ENCODE results near the gene STX3. TPM values are rescaled to one million over a fixed set of nuclear protein-coding genes. Genes with fewer than 3 reads are reported as not detected.

STX3 gene
- polyA plus RNA-seq, 1 donor from 2014 or later: 21.3 TPM

DNA sequence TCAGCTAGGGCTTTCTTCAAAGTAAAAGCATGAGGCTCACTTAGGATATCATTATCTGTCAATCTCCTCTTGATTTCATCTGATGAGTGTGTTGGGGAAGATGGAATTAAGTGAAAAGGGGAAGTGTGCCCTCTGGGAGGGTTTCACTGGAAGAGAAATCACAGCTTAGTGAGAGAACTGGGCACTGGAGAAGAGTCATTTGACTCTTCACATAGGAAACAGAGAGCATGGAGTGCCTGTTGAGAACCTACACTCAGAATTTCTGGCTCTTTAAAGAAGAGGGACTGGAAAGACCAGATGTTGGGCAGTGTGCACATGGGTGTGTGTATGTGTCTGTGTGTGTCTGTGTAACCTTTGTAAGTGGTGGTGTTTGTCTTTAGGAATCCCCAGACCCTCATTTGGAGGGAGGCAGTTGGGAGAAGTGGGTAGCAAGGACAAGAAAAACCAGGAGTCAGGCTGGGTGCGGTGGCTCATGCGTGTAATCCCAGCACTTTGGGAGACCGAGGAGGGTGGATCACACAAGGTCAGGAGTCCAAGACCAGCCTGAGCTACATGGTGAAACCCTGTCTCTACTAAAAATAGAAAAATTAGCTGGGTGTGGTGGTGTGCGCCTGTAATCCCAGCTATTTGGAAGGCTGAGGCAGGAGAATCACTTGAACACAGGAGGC, 10.0 kb downstream of the STX3 start:
- no peak overlapping the region for H3K4me2 ChIP-seq (ENCODE audit: low read length)
- H3K9me2 ChIP-seq (ENCODE audit: insufficient read depth, low read length): no peaks in the 10 kb centered on the region
- no peaks in the 10 kb centered on the region for H3F3A ChIP-seq (ENCODE audit: insufficient read depth, low read length, poor library complexity, severe bottlenecking)
- H3K9me3 ChIP-seq (ENCODE audit: low read length): no peaks in the 10 kb centered on the region
- no peaks in the 10 kb centered on the region for H3K36me3 ChIP-seq (ENCODE audit: insufficient read depth, low read length)
- H3K4me3 ChIP-seq (ENCODE audit: low read length): no peak overlapping the region
- H3K27ac ChIP-seq (ENCODE audit: low read length): no peak overlapping the region
- H4K20me1 ChIP-seq (ENCODE audit: insufficient read depth): no peaks in the 10 kb centered on the region
- H3K79me2 ChIP-seq (replicated peaks; ENCODE audit: insufficient read depth, low read length): no peaks in the 10 kb centered on the region
- no peak overlapping the region for H2AFZ ChIP-seq (ENCODE audit: low read depth, low read length)
- no peaks in the 10 kb centered on the region for H3K27me3 ChIP-seq (ENCODE audit: insufficient read depth, low read depth, low read length)
- TF ChIP-seq MXI1 (conservative IDR thresholded peaks at IDR 0.05; ENCODE audit: poor library complexity, severe bottlenecking) (no peak), RAD21 (conservative IDR thresholded peaks at IDR 0.05) (no peak), EZH2 (IDR thresholded peaks at IDR 0.05; ENCODE audit: borderline replicate concordance, insufficient read depth, low read length, poor library complexity, severe bottlenecking) (no peak), POLR2AphosphoS5 (IDR thresholded peaks at IDR 0.05) (no peak)
- TF ChIP-seq, protein P1, sequence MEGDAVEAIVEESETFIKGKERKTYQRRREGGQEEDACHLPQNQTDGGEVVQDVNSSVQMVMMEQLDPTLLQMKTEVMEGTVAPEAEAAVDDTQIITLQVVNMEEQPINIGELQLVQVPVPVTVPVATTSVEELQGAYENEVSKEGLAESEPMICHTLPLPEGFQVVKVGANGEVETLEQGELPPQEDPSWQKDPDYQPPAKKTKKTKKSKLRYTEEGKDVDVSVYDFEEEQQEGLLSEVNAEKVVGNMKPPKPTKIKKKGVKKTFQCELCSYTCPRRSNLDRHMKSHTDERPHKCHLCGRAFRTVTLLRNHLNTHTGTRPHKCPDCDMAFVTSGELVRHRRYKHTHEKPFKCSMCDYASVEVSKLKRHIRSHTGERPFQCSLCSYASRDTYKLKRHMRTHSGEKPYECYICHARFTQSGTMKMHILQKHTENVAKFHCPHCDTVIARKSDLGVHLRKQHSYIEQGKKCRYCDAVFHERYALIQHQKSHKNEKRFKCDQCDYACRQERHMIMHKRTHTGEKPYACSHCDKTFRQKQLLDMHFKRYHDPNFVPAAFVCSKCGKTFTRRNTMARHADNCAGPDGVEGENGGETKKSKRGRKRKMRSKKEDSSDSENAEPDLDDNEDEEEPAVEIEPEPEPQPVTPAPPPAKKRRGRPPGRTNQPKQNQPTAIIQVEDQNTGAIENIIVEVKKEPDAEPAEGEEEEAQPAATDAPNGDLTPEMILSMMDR (IDR thresholded peaks at IDR 0.05; ENCODE audit: poor library complexity, severe bottlenecking): no peak
- no peak overlapping the region for H3K9ac ChIP-seq (ENCODE audit: low read length)

DNA sequence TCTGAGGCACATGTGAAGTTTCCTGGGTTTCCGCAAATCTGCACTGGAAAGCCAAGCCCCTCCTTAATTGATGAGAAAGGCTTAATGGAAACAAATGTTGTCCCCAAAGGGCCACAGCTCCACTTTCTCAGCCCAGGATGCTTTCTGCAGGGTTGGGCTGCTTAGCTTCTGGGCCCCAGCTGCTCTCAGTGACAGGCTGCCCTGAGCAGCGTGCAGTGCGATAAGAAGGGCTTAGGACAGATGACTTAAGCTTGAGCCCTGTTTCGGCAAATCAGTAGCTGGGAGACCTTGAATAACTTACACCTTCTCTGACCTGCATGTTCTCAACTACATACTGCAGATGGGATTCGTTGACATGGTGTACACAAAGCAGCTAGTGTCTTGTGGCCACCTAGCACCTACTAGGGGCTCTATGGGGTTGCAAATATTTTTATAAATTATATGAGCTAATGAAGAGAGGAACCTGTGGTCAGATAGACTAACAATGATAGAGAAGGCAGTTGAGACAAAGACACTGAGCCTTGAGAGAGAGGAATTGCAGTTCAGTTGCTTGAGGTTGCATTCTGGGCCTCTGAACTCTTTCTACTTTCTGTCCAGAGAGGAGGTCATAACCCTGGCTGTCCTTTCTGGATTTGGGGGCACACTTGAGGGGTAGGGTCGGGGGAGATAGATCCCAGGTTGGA, 11.5 kb downstream of the STX3 start:
- H3K4me3 ChIP-seq (ENCODE audit: low read length): no peak overlapping the region
- no peaks in the 10 kb centered on the region for H3K36me3 ChIP-seq (ENCODE audit: insufficient read depth, low read length)
- no peaks in the 10 kb centered on the region for H4K20me1 ChIP-seq (ENCODE audit: insufficient read depth)
- H3K79me2 ChIP-seq (replicated peaks; ENCODE audit: insufficient read depth, low read length): no peaks in the 10 kb centered on the region
- TF ChIP-seq RAD21 (conservative IDR thresholded peaks at IDR 0.05): no peak
- no peak for TF ChIP-seq MXI1 (conservative IDR thresholded peaks at IDR 0.05; ENCODE audit: poor library complexity, severe bottlenecking)
- TF ChIP-seq EZH2 (IDR thresholded peaks at IDR 0.05; ENCODE audit: borderline replicate concordance, insufficient read depth, low read length, poor library complexity, severe bottlenecking): no peak
- no peak for TF ChIP-seq TAF1 (IDR thresholded peaks at IDR 0.05; ENCODE audit: low read depth)
- H3K9me2 ChIP-seq (ENCODE audit: insufficient read depth, low read length): no peaks in the 10 kb centered on the region
- no peak overlapping the region for H3K9ac ChIP-seq (ENCODE audit: low read length)
- H3K9me3 ChIP-seq (ENCODE audit: low read length): no peaks in the 10 kb centered on the region
- H2AFZ ChIP-seq (ENCODE audit: low read depth, low read length): no peak overlapping the region
- H3K27ac ChIP-seq (ENCODE audit: low read length): no peak overlapping the region
- H3K27me3 ChIP-seq (ENCODE audit: insufficient read depth, low read depth, low read length): no peaks in the 10 kb centered on the region
- no peak overlapping the region for H3K4me2 ChIP-seq (ENCODE audit: low read length)
- no peaks in the 10 kb centered on the region for H3F3A ChIP-seq (ENCODE audit: insufficient read depth, low read length, poor library complexity, severe bottlenecking)

DNA sequence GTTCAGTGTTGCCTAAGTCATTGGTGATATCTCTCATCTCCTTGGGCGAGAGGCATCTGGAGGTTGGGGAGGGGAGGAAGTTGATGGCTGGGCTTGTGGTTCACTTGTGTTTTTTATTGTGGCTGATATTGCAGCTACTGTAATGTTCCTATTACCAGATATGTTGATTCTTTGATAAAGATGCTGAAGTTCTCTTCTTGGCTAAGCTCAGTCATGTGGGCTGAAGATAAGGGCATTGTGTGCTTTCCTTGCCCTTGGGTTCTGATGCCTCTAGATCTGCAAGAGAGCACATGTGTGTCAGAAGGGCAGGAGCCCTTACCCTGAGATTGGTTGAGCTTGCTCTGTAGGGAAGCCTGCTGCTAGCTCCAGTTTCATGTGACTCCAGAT, 12.0 kb downstream of the STX3 start:
- H3K79me2 ChIP-seq (replicated peaks; ENCODE audit: insufficient read depth, low read length): no peaks in the 10 kb centered on the region

More for the DNA sequence above, 12.0 kb downstream of the STX3 start:
- H2AFZ ChIP-seq (ENCODE audit: low read depth, low read length): no peak overlapping the region
- no peaks in the 10 kb centered on the region for H3F3A ChIP-seq (ENCODE audit: insufficient read depth, low read length, poor library complexity, severe bottlenecking)
- no peak overlapping the region for H3K27ac ChIP-seq (ENCODE audit: low read length)
- H3K9ac ChIP-seq (ENCODE audit: low read length): no peak overlapping the region
- TF ChIP-seq TAF1 (IDR thresholded peaks at IDR 0.05; ENCODE audit: low read depth) (no peak), EZH2 (IDR thresholded peaks at IDR 0.05; ENCODE audit: borderline replicate concordance, insufficient read depth, low read length, poor library complexity, severe bottlenecking) (no peak), EP300 (conservative IDR thresholded peaks at IDR 0.05; ENCODE audit: poor library complexity, severe bottlenecking) (no peak), MXI1 (conservative IDR thresholded peaks at IDR 0.05; ENCODE audit: poor library complexity, severe bottlenecking) (no peak), POLR2AphosphoS5 (IDR thresholded peaks at IDR 0.05) (no peak), RAD21 (conservative IDR thresholded peaks at IDR 0.05) (no peak), SMC3 (conservative IDR thresholded peaks at IDR 0.05; ENCODE audit: poor library complexity) (no peak)
- TF ChIP-seq, protein P2, sequence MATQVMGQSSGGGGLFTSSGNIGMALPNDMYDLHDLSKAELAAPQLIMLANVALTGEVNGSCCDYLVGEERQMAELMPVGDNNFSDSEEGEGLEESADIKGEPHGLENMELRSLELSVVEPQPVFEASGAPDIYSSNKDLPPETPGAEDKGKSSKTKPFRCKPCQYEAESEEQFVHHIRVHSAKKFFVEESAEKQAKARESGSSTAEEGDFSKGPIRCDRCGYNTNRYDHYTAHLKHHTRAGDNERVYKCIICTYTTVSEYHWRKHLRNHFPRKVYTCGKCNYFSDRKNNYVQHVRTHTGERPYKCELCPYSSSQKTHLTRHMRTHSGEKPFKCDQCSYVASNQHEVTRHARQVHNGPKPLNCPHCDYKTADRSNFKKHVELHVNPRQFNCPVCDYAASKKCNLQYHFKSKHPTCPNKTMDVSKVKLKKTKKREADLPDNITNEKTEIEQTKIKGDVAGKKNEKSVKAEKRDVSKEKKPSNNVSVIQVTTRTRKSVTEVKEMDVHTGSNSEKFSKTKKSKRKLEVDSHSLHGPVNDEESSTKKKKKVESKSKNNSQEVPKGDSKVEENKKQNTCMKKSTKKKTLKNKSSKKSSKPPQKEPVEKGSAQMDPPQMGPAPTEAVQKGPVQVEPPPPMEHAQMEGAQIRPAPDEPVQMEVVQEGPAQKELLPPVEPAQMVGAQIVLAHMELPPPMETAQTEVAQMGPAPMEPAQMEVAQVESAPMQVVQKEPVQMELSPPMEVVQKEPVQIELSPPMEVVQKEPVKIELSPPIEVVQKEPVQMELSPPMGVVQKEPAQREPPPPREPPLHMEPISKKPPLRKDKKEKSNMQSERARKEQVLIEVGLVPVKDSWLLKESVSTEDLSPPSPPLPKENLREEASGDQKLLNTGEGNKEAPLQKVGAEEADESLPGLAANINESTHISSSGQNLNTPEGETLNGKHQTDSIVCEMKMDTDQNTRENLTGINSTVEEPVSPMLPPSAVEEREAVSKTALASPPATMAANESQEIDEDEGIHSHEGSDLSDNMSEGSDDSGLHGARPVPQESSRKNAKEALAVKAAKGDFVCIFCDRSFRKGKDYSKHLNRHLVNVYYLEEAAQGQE (IDR thresholded peaks at IDR 0.05; ENCODE audit: borderline replicate concordance): no peak
- TF ChIP-seq, protein P1 (IDR thresholded peaks at IDR 0.05; ENCODE audit: poor library complexity, severe bottlenecking): no peak
- H3K9me2 ChIP-seq (ENCODE audit: insufficient read depth, low read length): no peaks in the 10 kb centered on the region
- H3K4me3 ChIP-seq (ENCODE audit: low read length): no peak overlapping the region
- H3K9me3 ChIP-seq (ENCODE audit: low read length): no peaks in the 10 kb centered on the region
- no peaks in the 10 kb centered on the region for H3K36me3 ChIP-seq (ENCODE audit: insufficient read depth, low read length)
- H3K27me3 ChIP-seq (ENCODE audit: insufficient read depth, low read depth, low read length): no peaks in the 10 kb centered on the region
- no peaks in the 10 kb centered on the region for H4K20me1 ChIP-seq (ENCODE audit: insufficient read depth)
- no peak overlapping the region for H3K4me2 ChIP-seq (ENCODE audit: low read length)

Measured in neural cell (in vitro differentiated cells).